HG02763 (cell line): ENCODE data around the gene HDAC8.
"Not testable (repeated sequence)": the region's sequence is repeated elsewhere in the genome, so short reads cannot be mapped to it uniquely, and the experiment has no call there.

Experiments
- ATAC-seq: cut with Tn5 transposase; IDR thresholded peaks from one replicate; pipeline ENCODE4 v1.9.1; 2021; ENCODE audit warnings: mild to moderate bottlenecking, moderate library complexity; ENCODE audit not compliant: unreplicated experiment

The HDAC8 gene

GRCh38 chrX:72536542-72536941 lies 36.1 kb downstream of the HDAC8 start:
- ATAC-seq = no peak

- ATAC-seq = no peak
Observed at GRCh38 chrX:72532366-72532765, 40.3 kb downstream of the HDAC8 start.

GRCh38 chrX:72526534-72527508 lies 45.8 kb downstream of the HDAC8 start:
- no peak for ATAC-seq

GRCh38 chrX:72498782-72499181 lies 73.9 kb downstream of the HDAC8 start:
- no peak for ATAC-seq

GRCh38 chrX:72495046-72495445 lies 77.6 kb downstream of the HDAC8 start:
- ATAC-seq = no peak

- peak; percentile 65 for ATAC-seq
Observed at GRCh38 chrX:72492499-72492898, 80.1 kb downstream of the HDAC8 start.

GRCh38 chrX:72490221-72490620 lies 82.4 kb downstream of the HDAC8 start:
- not testable (repeated sequence) for ATAC-seq

- ATAC-seq = no peak
Observed at GRCh38 chrX:72487661-72488060, 85.0 kb downstream of the HDAC8 start.

GRCh38 chrX:72479324-72480274 lies 93.0 kb downstream of the HDAC8 start:
- ATAC-seq = no peak

GRCh38 chrX:72478853-72479252 lies 93.8 kb downstream of the HDAC8 start:
- ATAC-seq = no peak

GRCh38 chrX:72478351-72478750 lies 94.3 kb downstream of the HDAC8 start:
- ATAC-seq = no peak

GRCh38 chrX:72477781-72478181 lies 94.9 kb downstream of the HDAC8 start:
- ATAC-seq = no peak

- no peak for ATAC-seq
Observed at GRCh38 chrX:72477376-72477775, 95.3 kb downstream of the HDAC8 start.

GRCh38 chrX:72475952-72476668 lies 96.5 kb downstream of the HDAC8 start:
- no peak for ATAC-seq

GRCh38 chrX:72475338-72475737 lies 97.3 kb downstream of the HDAC8 start:
- ATAC-seq = no peak

- no peak for ATAC-seq
Observed at GRCh38 chrX:72470532-72471223, 102.0 kb downstream of the HDAC8 start.

GRCh38 chrX:72470117-72470516 lies 102.5 kb downstream of the HDAC8 start:
- ATAC-seq = no peak

GRCh38 chrX:72468607-72469006 lies 104.0 kb downstream of the HDAC8 start:
- no peak for ATAC-seq

- no peak for ATAC-seq
Observed at GRCh38 chrX:72467135-72467534, 105.5 kb downstream of the HDAC8 start.

- no peak for ATAC-seq
Observed at GRCh38 chrX:72466493-72466892, 106.2 kb downstream of the HDAC8 start.
